HEK293 (cell line): Measurements from ENCODE around the gene TCF7L2.

Source experiments
- CTCF ChIP-seq: fragments of 450-650 bp; formaldehyde crosslinking; IDR thresholded peaks from 2 replicates; pipeline ENCODE4 v1.5.1; 2016; ENCODE audit warnings: missing biosample characterization, missing genetic modification characterization
- FEZF1 ChIP-seq: fragments of 450-650 bp; formaldehyde crosslinking; IDR thresholded peaks from 2 replicates; pipeline ENCODE4 v1.5.1; 2016; ENCODE audit warnings: missing biosample characterization, missing genetic modification characterization
- GLI4 ChIP-seq: fragments of 450-650 bp; formaldehyde crosslinking; IDR thresholded peaks from 2 replicates; pipeline ENCODE4 v1.5.1; 2016; ENCODE audit warnings: missing biosample characterization, missing genetic modification characterization
- GLIS2 ChIP-seq: fragments of 450-650 bp; formaldehyde crosslinking; IDR thresholded peaks from 2 replicates; pipeline ENCODE4 v1.5.1; 2016; ENCODE audit warnings: missing biosample characterization, missing genetic modification characterization
- HOXD13 ChIP-seq: sonication (generic); formaldehyde crosslinking; IDR thresholded peaks from 2 replicates; pipeline ENCODE4 v1.8.0; 2022; ENCODE audit warnings: missing genetic modification reagents, borderline replicate concordance
- KLF10 ChIP-seq: fragments of 450-650 bp; IDR thresholded peaks from 2 replicates; pipeline ENCODE4 v1.5.1; 2018; ENCODE audit warnings: missing biosample characterization, mild to moderate bottlenecking, missing genetic modification characterization
- KLF16 ChIP-seq: fragments of 450-650 bp; formaldehyde crosslinking; IDR thresholded peaks from 2 replicates; pipeline ENCODE4 v1.5.1; 2017; ENCODE audit warnings: missing biosample characterization, missing genetic modification characterization
- KLF9 ChIP-seq: fragments of 450-650 bp; formaldehyde crosslinking; IDR thresholded peaks from 2 replicates; pipeline ENCODE4 v1.5.1; 2016; ENCODE audit warnings: missing biosample characterization, missing genetic modification characterization, low read depth
- MZF1 ChIP-seq: fragments of 450-650 bp; formaldehyde crosslinking; IDR thresholded peaks from 2 replicates; pipeline ENCODE4 v1.5.1; 2017; ENCODE audit warnings: missing biosample characterization, missing genetic modification characterization, borderline replicate concordance
- SCRT1 ChIP-seq: fragments of 450-650 bp; formaldehyde crosslinking; IDR thresholded peaks from 2 replicates; pipeline ENCODE4 v1.5.1; 2016; ENCODE audit warnings: missing biosample characterization, missing genetic modification characterization, borderline replicate concordance
- YY2 ChIP-seq: fragments of 450-650 bp; formaldehyde crosslinking; IDR thresholded peaks from 2 replicates; pipeline ENCODE4 v1.5.1; 2016; ENCODE audit warnings: missing biosample characterization, missing genetic modification characterization
- ZBTB11 ChIP-seq: fragments of 450-650 bp; formaldehyde crosslinking; conservative IDR thresholded peaks from 2 replicates; pipeline ENCODE4 v1.5.1; 2016; ENCODE audit warnings: low read depth, missing biosample characterization, missing genetic modification characterization
- ZBTB26 ChIP-seq: fragments of 450-650 bp; formaldehyde crosslinking; optimal IDR thresholded peaks from 2 replicates; pipeline ENCODE3; 2016; ENCODE audit warnings: missing biosample characterization, mild to moderate bottlenecking, missing genetic modification characterization
- ZBTB7A ChIP-seq: fragments of 450-650 bp; formaldehyde crosslinking; IDR thresholded peaks from 2 replicates; pipeline ENCODE4 v1.5.1; 2016; ENCODE audit warnings: low read depth, missing biosample characterization, missing genetic modification characterization
- ZEB2 ChIP-seq: fragments of 450-650 bp; formaldehyde crosslinking; IDR thresholded peaks from 2 replicates; pipeline ENCODE4 v1.5.1; 2016; ENCODE audit warnings: missing biosample characterization, missing genetic modification characterization
- ZNF121 ChIP-seq: fragments of 450-650 bp; formaldehyde crosslinking; IDR thresholded peaks from 2 replicates; pipeline ENCODE4 v1.5.1; 2016; ENCODE audit warnings: missing biosample characterization, missing genetic modification characterization
- ZNF133 ChIP-seq: fragments of 450-650 bp; formaldehyde crosslinking; IDR thresholded peaks from 2 replicates; pipeline ENCODE4 v1.5.1; 2016; ENCODE audit warnings: missing biosample characterization, missing genetic modification characterization
- ZNF140 ChIP-seq: fragments of 450-650 bp; formaldehyde crosslinking; IDR thresholded peaks from 2 replicates; pipeline ENCODE4 v1.5.1; 2016; ENCODE audit warnings: missing biosample characterization, missing genetic modification characterization
- ZNF184 ChIP-seq: fragments of 450-650 bp; IDR thresholded peaks from 2 replicates; pipeline ENCODE4 v1.5.1; 2018; ENCODE audit warnings: missing biosample characterization, mild to moderate bottlenecking, missing genetic modification characterization
- ZNF202 ChIP-seq: fragments of 450-650 bp; formaldehyde crosslinking; IDR thresholded peaks from 2 replicates; pipeline ENCODE4 v1.5.1; 2016; ENCODE audit warnings: missing biosample characterization, missing genetic modification characterization, borderline replicate concordance
- ZNF280C ChIP-seq: fragments of 450-650 bp; formaldehyde crosslinking; IDR thresholded peaks from 2 replicates; pipeline ENCODE4 v1.5.1; 2016; ENCODE audit warnings: missing biosample characterization, missing genetic modification characterization
- ZNF292 ChIP-seq: fragments of 450-650 bp; formaldehyde crosslinking; IDR thresholded peaks from 2 replicates; pipeline ENCODE4 v1.5.1; 2016; ENCODE audit warnings: low read depth, missing biosample characterization, missing genetic modification characterization, borderline replicate concordance
- ZNF341 ChIP-seq: fragments of 450-650 bp; formaldehyde crosslinking; IDR thresholded peaks from 2 replicates; pipeline ENCODE4; 2016; ENCODE audit warnings: low read depth, missing biosample characterization, missing genetic modification characterization
- ZNF391 ChIP-seq: fragments of 450-650 bp; formaldehyde crosslinking; IDR thresholded peaks from 2 replicates; pipeline ENCODE4 v1.5.1; 2016; ENCODE audit warnings: low read depth, missing biosample characterization, missing genetic modification characterization, borderline replicate concordance
- ZNF571 ChIP-seq: fragments of 450-650 bp; formaldehyde crosslinking; IDR thresholded peaks from 2 replicates; pipeline ENCODE4 v1.5.0; 2017; ENCODE audit warnings: missing biosample characterization, missing genetic modification characterization
- ZNF621 ChIP-seq: fragments of 450-650 bp; formaldehyde crosslinking; IDR thresholded peaks from 2 replicates; pipeline ENCODE4 v1.5.1; 2017; ENCODE audit warnings: missing biosample characterization, missing genetic modification characterization
- ZNF626 ChIP-seq: fragments of 450-650 bp; sonication (Bioruptor Pico); formaldehyde crosslinking; IDR thresholded peaks from 2 replicates; pipeline ENCODE4 v1.5.1; 2018; ENCODE audit warnings: missing biosample characterization, missing genetic modification characterization, inconsistent platforms
- ZNF785 ChIP-seq: fragments of 450-650 bp; formaldehyde crosslinking; IDR thresholded peaks from 2 replicates; pipeline ENCODE4 v1.5.1; 2016; ENCODE audit warnings: missing biosample characterization, missing genetic modification characterization
- ZSCAN23 ChIP-seq: fragments of 450-650 bp; formaldehyde crosslinking; IDR thresholded peaks from 2 replicates; pipeline ENCODE4 v1.5.1; 2016; ENCODE audit warnings: missing biosample characterization, missing genetic modification characterization
- ZSCAN5A ChIP-seq: fragments of 450-650 bp; formaldehyde crosslinking; IDR thresholded peaks from 2 replicates; pipeline ENCODE4 v1.5.1; 2016; ENCODE audit warnings: missing biosample characterization, missing genetic modification characterization

TCF7L2 gene

GRCh38 chr10:112949875-112950507 is at the start of gene TCF7L2 (continued):
- TF ChIP-seq ZNF341 (tag by site-specific recombination) (peak; percentile 98), GLI4 (tag by site-specific recombination) (no peak), ZNF140 (tag by site-specific recombination) (no peak), ZSCAN23 (no peak), KLF10 (peak; percentile 91), ZNF571 (no peak), ZNF292 (tag by site-specific recombination) (no peak), ZBTB7A (tag by site-specific recombination) (peak; percentile 51; the same call in 1 of the 2 replicates), ZEB2 (peak; percentile 70), ZNF785 (no peak; the same call in 1 of the 2 replicates), ZBTB26 (tag by site-specific recombination) (peak; percentile 31), ZNF184 (no peak), FEZF1 (tag by site-specific recombination) (0 out of 2 replicates have a peak, but pooled peaks have one; percentile 30), ZNF626 (tag by site-specific recombination) (no peak), ZNF202 (tag by site-specific recombination) (no peak), ZNF133 (no peak), YY2 (tag by site-specific recombination) (no peak), KLF16 (peak; percentile 84), ZNF280C (tag by site-specific recombination) (no peak), ZNF621 (tag by site-specific recombination) (no peak), ZNF121 (no peak), SCRT1 (tag by site-specific recombination) (no peak), CTCF (peak; percentile 45; the same call in 1 of the 2 replicates), HOXD13 (CRISPR knock-in tag) (no peak), KLF9 (tag by site-specific recombination) (peak; percentile 94), ZSCAN5A (tag by site-specific recombination) (no peak), ZNF391 (tag by site-specific recombination) (0 out of 2 replicates have a peak, but pooled peaks have one; percentile 56), ZBTB11 (tag by site-specific recombination) (0 out of 2 replicates have a peak, but pooled peaks have one; percentile 33), GLIS2 (tag by site-specific recombination) (peak; percentile 66), MZF1 (tag by site-specific recombination) (peak; percentile 93)
